OCI-LY1 (cell line): ENCODE results near the gene MRPS6.

Experiments used
- EZH2 ChIP-seq: fragments of 200-600 bp; sonication (generic), shearing (Covaris generic); IDR thresholded peaks from 2 replicates; pipeline ENCODE4 v1.8.0; 2017; ENCODE audit warnings: borderline replicate concordance, mixed run types, mild to moderate bottlenecking, antibody characterized with exemption, low read length, moderate library complexity, mixed read lengths
- TF ChIP-seq, protein P1 (sequence below): fragments of 200-600 bp; sonication (generic), shearing (Covaris generic); IDR thresholded peaks from 2 replicates; pipeline ENCODE4 v1.5.1; 2017; ENCODE audit warnings: mild to moderate bottlenecking, antibody characterized with exemption, low read length, moderate library complexity, mixed read lengths

DNA sequence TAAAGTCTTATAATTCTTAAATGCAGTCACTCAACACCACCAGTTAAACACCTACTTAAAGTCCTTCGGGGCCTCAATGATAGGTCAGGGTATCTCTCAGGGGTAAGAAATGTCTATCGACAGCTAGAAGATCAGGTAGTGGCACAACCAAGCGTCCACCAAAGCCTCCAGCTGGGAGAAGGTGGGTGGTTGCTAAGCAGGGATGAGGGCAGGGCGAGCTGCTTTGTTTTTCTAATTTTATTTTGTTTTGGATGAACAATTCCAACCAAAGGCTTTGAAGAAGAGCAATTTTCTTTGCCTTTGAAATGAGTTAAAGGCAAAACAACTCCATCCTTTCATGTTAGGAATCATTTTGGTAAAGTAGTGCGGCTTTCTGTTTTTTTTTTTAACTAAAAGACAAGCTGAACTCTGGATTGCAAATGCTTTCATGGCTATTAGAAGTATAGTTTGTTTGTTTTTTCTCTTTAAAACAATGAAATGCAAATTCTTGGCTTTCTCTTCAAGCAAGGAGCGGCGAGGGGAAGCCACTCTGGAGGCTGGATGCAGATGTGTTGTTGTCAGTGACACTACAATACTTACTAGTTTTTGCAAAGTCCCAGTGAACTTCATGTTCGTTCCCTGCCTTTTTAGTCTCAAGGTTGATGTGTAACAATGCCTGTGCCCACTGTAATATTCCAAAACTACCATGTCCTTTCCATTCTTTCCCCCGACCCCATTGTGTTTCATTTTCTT is 106.0 kb downstream of the MRPS6 start:
- TF ChIP-seq, protein P1, sequence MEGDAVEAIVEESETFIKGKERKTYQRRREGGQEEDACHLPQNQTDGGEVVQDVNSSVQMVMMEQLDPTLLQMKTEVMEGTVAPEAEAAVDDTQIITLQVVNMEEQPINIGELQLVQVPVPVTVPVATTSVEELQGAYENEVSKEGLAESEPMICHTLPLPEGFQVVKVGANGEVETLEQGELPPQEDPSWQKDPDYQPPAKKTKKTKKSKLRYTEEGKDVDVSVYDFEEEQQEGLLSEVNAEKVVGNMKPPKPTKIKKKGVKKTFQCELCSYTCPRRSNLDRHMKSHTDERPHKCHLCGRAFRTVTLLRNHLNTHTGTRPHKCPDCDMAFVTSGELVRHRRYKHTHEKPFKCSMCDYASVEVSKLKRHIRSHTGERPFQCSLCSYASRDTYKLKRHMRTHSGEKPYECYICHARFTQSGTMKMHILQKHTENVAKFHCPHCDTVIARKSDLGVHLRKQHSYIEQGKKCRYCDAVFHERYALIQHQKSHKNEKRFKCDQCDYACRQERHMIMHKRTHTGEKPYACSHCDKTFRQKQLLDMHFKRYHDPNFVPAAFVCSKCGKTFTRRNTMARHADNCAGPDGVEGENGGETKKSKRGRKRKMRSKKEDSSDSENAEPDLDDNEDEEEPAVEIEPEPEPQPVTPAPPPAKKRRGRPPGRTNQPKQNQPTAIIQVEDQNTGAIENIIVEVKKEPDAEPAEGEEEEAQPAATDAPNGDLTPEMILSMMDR: no peak
- TF ChIP-seq EZH2: no peak
